ENCODE data around the gene NKD2.
"Not testable (repeated sequence)": the region's sequence is repeated elsewhere in the genome, so short reads cannot be mapped to it uniquely, and the experiment has no call there.

Gene NKD2

GRCh38 chr5:1058083-1058945 lies 49.7 kb downstream of the NKD2 start:
- DNase-seq (ENCODE audit: low spot score), result no peak

GRCh38 chr5:1058988-1059883 lies 50.6 kb downstream of the NKD2 start:
- no peak for DNase-seq (ENCODE audit: low spot score)

DNA sequence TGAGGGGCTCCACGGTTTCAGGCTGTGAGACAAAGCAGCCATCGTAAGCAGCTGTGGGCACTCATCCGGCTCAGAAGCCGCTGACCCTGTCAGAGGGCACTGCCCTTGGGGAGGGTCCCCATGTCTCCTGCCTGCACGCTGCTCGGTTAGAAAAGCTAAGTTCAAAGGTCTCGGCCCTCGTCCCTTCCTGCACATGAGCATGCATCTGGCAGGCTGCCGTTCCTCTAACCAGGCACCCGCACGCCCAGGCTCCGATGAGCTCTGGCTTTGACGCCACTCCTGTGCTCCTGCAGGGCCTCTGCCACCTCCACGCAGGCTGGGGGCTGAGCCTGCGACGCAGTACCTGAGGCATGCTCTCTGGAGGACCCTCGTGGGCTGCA lies 51.3 kb downstream of the NKD2 start:
- DNase-seq (ENCODE audit: low spot score), result no peak

DNA sequence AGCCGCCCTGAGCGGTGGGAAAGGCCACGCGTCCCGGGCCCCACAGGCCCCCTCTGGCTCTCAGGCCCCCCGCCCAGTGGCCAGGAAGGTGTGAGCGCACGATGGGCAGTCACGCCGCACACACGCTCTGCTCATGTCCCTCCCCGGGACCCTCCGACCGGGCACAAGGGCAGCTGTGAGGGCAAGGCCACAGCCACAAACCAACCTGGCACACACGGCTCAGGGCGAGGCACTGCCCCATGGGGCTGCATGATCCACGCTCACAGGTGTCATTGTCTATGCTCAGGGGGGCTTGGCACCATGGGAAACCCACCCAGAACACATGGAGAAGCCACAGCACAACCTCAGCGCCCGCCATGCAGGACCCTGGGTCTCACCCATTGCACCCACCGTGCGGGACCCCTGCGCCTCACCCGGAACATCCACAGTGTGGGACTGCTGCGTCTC lies 52.0 kb downstream of the NKD2 start:
- DNase-seq (ENCODE audit: low spot score), result no peak

- not testable (repeated sequence) for DNase-seq (ENCODE audit: low spot score)
These were observed 52.7 kb downstream of the NKD2 start for GRCh38 chr5:1061292-1061691.

DNA sequence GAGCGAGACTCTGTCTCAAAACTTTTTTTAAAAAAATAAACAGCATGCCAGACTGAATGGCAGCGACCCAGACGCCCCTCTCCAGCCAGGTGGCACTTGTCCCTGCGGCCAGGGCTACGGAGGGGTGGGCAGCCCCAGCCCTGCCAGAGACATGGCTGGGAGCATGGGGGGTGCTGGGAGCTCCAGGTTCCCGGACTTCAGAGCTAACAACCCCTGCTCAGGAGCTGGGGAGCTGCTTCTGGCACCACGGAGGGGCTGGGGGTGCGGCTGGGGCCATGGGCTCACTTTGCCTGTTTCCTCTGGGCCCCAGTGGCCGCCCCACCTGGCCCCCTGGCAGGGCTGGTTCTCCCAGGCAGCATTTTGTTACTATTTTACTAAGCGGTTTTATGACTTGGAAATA lies 53.3 kb downstream of the NKD2 start:
- DNase-seq (ENCODE audit: low spot score), result no peak

- no peak for DNase-seq (ENCODE audit: low spot score)
These were observed 54.4 kb downstream of the NKD2 start for GRCh38 chr5:1062761-1063568.

DNA sequence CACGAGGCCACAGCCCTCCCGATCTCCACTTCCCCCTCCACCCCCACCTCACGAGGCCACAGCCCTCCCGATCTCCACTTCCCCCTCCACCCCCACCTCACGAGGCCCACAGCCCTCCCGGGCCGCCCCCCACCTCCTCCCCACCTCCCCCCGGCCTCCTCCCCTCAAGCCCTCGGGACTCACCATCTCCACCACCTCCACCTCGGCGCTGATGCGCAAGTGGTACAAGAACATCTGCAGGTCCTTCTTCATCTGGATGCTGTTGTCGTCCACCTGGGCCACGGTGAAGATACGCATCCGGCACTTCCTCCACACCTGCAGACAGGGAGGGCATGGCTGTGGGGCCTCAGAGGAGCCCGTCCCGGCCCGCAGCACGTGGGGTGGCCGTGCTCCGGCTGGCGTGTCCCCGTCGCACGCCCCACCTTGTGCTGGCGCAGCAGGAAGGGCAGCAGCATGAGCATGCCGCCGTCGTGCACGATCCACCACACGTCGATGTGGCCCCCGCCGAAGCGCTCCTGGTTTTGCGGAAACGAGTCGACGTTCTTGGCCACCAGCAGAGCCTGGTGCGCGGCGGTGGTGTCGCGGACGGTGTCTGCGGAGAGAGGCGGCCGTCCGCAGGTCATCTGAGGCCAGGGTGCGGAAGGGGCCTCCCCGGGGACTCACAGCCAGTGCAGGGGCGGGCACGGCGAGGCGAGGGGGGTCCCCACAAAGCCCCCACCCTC lies 55.2 kb downstream of the NKD2 start:
- DNase-seq (ENCODE audit: low spot score), result no peak

DNA sequence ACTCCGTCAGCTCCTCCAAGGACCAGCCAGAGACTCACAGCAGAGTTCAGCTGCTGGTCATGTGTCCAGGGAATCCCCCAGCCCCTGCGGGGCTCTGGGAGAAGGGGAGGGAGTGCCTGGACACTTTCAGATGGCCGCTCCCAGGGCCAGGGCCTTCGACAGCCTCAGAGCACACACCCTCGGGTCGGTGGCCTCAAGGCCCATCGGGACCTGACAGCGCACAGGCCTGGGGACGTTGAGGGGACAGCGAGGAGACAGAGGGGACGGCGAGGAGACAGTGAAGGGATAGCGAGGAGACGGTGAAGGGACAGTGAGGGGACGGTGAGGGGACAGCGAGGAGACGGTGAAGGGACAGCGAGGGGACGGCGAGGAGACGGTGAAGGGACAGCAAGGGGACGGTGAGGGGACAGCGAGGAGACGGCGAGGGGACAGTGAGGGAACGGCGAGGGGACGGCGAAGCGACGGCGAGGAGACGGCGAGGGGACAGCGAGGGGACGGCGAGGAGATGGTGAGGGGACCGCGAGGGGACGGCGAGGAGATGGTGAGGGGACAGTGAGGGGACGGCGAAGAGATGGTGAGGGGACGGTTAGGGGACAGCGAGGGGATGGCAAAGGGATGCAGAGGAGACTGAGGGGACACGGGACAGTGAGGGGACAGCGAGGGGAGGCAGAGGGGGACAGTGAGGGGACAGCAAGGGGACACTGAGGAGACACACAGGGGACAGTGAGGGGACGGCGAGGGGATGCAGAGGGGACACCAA lies 56.0 kb downstream of the NKD2 start:
- DNase-seq (ENCODE audit: low spot score), result no peak

DNA sequence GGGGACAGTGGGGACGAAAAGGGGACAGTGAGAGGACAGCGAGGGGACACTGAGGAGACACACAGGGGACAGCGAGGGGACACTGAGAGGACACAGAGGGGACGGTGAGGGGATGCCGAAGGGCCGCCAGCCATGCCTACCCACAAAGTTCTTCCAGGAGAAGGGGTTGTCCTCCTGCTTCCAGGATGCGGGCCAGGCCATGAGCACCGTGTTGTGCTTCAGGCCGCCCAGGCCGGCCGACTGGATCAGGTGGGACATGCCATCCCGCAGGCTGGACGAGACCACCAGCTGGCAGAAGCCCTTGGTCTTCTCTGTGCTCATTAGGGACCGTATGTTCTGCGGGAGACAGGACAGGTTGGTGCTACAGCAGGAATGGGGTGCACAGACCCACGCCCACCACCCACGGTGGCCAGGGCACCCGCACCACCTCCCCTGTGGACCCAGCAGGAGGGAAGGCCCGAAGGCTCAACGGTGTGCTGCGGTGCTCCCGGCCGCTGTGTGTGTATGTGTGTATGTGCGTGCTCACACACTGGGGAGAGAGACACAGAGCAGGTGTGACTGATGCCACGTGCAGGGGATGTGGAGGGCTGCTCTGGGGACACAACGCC lies 56.6 kb downstream of the NKD2 start:
- no peak for DNase-seq (ENCODE audit: low spot score)

- DNase-seq (ENCODE audit: low spot score), result no peak
These were observed 57.5 kb downstream of the NKD2 start for GRCh38 chr5:1065891-1066650.

DNA sequence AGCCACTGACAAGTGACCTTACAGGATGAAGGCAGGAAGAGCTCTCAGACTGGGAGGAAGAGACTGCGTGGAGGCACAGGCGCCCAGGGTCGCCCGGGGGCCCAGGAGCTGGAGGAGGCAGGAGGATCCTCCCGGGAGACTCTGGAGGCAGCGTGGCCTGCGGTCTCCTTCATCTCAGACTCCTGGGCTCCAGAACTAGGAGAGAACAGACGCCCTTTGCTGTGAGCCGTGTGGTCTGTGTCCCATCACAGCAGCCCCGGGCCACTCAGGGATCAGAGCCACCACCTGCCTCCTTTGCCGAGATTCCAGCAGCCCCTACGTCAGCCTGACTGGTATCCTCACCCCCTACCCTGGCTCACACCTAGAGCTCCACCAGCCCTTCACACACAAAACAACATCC lies 58.1 kb downstream of the NKD2 start:
- DNase-seq (ENCODE audit: low spot score), result no peak

GRCh38 chr5:1067141-1068121 lies 58.8 kb downstream of the NKD2 start:
- no peak for DNase-seq (ENCODE audit: low spot score)

DNA sequence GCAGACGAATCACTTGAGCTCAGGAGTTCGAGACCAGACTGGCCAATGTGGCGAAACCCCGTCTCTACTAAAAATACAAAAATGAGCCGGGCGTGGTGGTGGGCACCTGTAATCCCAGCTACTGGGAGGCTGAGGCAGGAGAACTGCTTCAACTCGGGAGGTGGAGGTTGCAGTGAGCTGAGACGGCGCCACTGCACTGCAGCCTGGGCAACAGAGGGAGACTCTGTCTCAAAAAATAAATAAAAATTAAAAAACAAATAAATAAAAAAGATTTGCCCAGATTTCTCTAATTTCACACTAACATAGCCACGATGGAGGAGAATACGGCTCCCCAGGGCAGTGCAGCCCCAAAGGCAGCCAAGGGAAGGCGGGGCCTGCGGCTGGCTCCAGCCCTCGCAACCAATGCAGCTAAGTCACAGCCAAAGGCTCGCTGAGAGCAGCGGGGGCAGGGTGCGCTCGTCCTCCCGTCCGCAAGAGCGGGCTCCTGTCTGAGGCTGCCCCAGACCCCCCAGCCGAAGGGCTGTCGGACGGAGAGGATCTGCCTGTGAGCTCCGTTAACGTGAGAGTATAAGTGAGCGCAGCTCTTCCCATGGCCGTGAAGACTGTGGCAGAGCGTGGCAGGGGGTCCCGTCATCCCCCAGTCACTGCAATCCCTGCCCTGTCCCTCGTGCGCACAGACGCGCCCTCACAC lies 59.7 kb downstream of the NKD2 start:
- no peak for DNase-seq (ENCODE audit: low spot score)

GRCh38 chr5:1068895-1069719 lies 60.5 kb downstream of the NKD2 start:
- DNase-seq (ENCODE audit: low spot score), result no peak

DNA sequence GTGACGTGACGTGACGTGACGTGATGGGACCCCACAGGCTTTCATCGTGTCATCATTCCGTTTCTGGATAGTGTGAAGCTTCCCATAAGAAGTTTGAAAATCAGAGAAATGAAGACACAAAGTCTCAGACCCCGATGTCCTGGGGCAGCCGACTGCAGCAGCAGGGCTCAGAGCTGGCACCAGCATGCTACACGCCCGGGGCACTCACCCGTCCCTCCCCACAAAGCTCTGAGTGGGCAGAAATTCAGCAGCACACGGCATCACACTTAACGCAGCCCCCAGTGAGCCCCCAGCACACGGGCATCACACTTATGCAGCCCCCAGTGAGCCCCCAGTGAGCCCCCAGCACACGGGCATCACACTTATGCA lies 61.1 kb downstream of the NKD2 start:
- no peak for DNase-seq (ENCODE audit: low spot score)

Measured in kidney capillary endothelial cell (primary cell).